Esophagus squamous epithelium (tissue), 5 donors: ENCODE measurements around the gene SAE1. TPM values are rescaled to one million over a fixed set of nuclear protein-coding genes. Genes with fewer than 3 reads are reported as not detected.

Source experiments
- DNase-seq: peaks from one replicate; lab custom pipeline; 2025; lab: John Stamatoyannopoulos, UW
- H3K27ac ChIP-seq, 4 donors: fragments of 200-600 bp; sonication (generic); one replicate each; pipeline ENCODE4 v1.5.1; 2016 to 2019; ENCODE audit warnings: mild to moderate bottlenecking in 1 of 4
- H3K27me3 ChIP-seq, 4 donors: fragments of 200-600 bp; sonication (generic); 1 replicate in 3 of 4; 2 replicates in 1 of 4; pipeline versions ENCODE4 v1.5.1 to v1.6.0; 2017 to 2021; ENCODE audit warnings: antibody characterized with exemption in 1 of 4
- H3K36me3 ChIP-seq, 3 donors: fragments of 200-600 bp; sonication (generic); one replicate each; pipeline ENCODE4 v1.5.1; 2016 to 2019
- H3K4me1 ChIP-seq, 3 donors: fragments of 200-600 bp; sonication (generic); one replicate each; pipeline ENCODE4 v1.5.1; 2017 to 2019
- H3K4me3 ChIP-seq, 4 donors: fragments of 200-600 bp; sonication (generic); 1 replicate in 3 of 4; 2 replicates in 1 of 4; pipeline ENCODE4 v1.5.1; 2016 to 2019; ENCODE audit warnings: mild to moderate bottlenecking in 2 of 4, moderate library complexity in 1 of 4
- H3K9me3 ChIP-seq, 3 donors: fragments of 200-600 bp; sonication (generic); one replicate each; pipeline ENCODE4 v1.5.1; 2016 to 2019
- POLR2A ChIP-seq, 4 donors: fragments of 450-650 bp; IDR thresholded peaks; one replicate each; pipeline ENCODE4 v1.6.1; 2017; ENCODE audit warnings: antibody characterized with exemption in 4 of 4, mild to moderate bottlenecking in 4 of 4, moderate library complexity in 3 of 4
- WGBS, 2 donors: methylation state at CpG; one replicate each; pipeline ENCODE4 v1.1.5; 2018; 5-methylcytosine and 5-hydroxymethylcytosine counted together
- intact Hi-C: fragments of 100-400 bp; cut with DNase I; formaldehyde crosslinking; loops from one replicate; pipeline ENCODE4 v1.15.0; 2022
- total RNA-seq, 4 donors: library from RNA; depleted of rRNA; stranded (reverse); fragments of >200 nt; gene quantifications; one replicate each; pipeline ENCODE4 v1.1.0, GENCODE V29; 2016
- TF ChIP-seq, protein P1 (sequence below), 6 experiments: fragments of 450-650 bp in 4 of 6; fragments of 200-600 bp in 2 of 6; sonication (generic) in 2 of 6; IDR thresholded peaks; one replicate each; pipeline ENCODE4 v1.5.1; 2016 to 2019; ENCODE audit warnings: antibody characterized with exemption in 6 of 6, mild to moderate bottlenecking in 4 of 6, moderate library complexity in 4 of 6
- donor health status: DM: yes; HTN: yes; CAD: no.

SAE1 gene
- total RNA-seq, 4 donors from 2014 or later = 31.8 to 73.5 (median 62.1) TPM

DNA sequence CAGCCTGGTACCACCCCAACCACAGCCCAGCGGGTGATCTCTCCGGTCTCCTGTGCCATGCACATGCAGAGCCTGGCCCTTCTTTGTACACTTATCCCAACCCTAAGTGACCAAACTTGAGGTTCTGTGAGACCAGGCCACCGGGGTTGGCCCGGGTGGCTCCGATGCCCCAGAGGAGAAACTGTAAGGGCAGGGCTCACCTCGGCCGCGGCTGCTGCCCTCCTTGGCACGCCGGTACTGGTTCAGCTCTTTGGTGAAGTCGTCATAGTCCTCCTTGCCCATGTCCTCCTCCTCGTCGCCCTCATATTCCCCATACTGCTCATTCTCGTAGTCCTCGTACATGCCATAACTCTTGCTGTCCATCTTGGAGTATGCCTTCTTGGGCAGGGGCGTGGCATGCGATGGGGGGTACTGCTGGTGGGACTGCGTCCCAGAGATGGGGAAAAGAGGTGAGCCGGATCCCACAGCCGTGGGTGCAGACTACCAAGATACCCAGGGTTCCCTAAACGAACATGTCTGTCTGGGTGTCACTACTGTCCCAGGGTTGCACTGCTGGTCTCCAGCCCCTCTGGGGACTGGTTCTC, 40.8 kb upstream of the SAE1 start:
- peaks cover 5 to 21% (median 11%) of the 10 kb centered on the region in 3 donors for H3K4me1 ChIP-seq
- DNase-seq = no peak
- H3K27me3 ChIP-seq = no peaks in the 10 kb centered on the region
- H3K4me3 ChIP-seq = no peak overlapping the region
- intact Hi-C loops = no loop called here
- TF ChIP-seq, protein P1, sequence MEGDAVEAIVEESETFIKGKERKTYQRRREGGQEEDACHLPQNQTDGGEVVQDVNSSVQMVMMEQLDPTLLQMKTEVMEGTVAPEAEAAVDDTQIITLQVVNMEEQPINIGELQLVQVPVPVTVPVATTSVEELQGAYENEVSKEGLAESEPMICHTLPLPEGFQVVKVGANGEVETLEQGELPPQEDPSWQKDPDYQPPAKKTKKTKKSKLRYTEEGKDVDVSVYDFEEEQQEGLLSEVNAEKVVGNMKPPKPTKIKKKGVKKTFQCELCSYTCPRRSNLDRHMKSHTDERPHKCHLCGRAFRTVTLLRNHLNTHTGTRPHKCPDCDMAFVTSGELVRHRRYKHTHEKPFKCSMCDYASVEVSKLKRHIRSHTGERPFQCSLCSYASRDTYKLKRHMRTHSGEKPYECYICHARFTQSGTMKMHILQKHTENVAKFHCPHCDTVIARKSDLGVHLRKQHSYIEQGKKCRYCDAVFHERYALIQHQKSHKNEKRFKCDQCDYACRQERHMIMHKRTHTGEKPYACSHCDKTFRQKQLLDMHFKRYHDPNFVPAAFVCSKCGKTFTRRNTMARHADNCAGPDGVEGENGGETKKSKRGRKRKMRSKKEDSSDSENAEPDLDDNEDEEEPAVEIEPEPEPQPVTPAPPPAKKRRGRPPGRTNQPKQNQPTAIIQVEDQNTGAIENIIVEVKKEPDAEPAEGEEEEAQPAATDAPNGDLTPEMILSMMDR (IDR thresholded peaks at IDR 0.05) = no peak
- no peak for TF ChIP-seq POLR2A (IDR thresholded peaks at IDR 0.05)
- no peaks in the 10 kb centered on the region for H3K9me3 ChIP-seq
- 92 to 97% methylated on average over 15 to 16 of the region's 21 CpGs for WGBS, 2 donors
- peaks cover 34 to 97% (median 49%) of the 10 kb centered on the region in 3 donors for H3K36me3 ChIP-seq
- H3K27ac ChIP-seq = no peak overlapping the region

DNA sequence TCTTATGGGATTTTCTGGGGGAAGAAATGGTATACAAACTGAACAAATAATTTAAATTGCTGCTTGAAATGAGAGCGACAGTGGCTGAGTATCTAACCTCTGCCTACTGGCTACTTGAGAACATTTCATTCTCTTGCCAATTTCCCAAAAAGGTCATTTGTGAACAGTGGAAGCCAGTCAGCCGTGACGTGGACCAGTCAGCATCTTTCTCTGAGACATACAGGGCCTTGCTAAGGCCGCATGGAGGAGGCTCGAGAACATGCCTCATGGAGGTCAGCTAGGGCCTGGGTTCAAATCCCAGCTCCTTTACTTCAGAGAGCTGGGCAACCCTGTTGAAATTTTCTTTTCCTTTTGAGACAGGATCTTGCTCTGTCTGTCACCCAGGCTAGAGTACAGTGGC, 37.4 kb upstream of the SAE1 start:
- no peak for DNase-seq
- Histone ChIP-seq H3K4me1 (peaks cover 31 to 55% (median 35%) of the 10 kb centered on the region in 3 donors), H3K27ac (peak overlapping the region; percentile 88 to 94 (median 90)), H3K36me3 (peaks cover 20 to 63% (median 23%) of the 10 kb centered on the region in 3 donors), H3K27me3 (no peaks in the 10 kb centered on the region), H3K9me3 (no peaks in the 10 kb centered on the region), H3K4me3 (no peak overlapping the region)
- no peak for TF ChIP-seq POLR2A (IDR thresholded peaks at IDR 0.05)
- TF ChIP-seq, protein P1 (IDR thresholded peaks at IDR 0.05) = no peak
- intact Hi-C loops = no loop called here
- WGBS, 2 donors = 76 to 83% methylated on average over 5 of the region's 5 CpGs

DNA sequence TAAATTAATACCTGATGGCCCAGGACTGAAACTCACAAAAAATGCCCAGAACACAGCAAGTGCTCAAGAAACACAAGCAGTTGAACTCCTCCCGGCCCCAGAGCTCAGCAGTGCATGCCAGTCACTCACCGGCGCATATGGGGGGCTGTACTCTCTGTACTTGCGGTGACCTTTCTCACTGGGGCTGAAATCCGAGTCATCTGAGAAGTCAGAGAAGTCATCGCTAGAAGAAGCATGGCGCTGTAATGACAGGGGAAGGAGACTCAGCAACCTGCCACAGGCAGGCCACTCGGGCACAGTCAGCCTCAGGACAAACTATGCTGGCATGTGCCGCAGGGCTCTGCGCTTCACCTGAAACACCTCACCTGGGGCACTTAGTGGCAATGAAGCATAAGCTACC, 36.8 kb upstream of the SAE1 start:
- Histone ChIP-seq H3K9me3 (no peaks in the 10 kb centered on the region), H3K27me3 (no peaks in the 10 kb centered on the region), H3K4me1 (peaks cover 31 to 61% (median 41%) of the 10 kb centered on the region in 3 donors), H3K4me3 (no peak overlapping the region), H3K36me3 (peaks cover 14 to 57% (median 17%) of the 10 kb centered on the region in 3 donors), H3K27ac (peak overlapping the region; percentile 88 to 94 (median 90))
- no peak for TF ChIP-seq POLR2A (IDR thresholded peaks at IDR 0.05)
- TF ChIP-seq, protein P1 (IDR thresholded peaks at IDR 0.05) = no peak
- intact Hi-C loops = no loop called here
- no peak for DNase-seq
- WGBS, 2 donors = 69 to 76% methylated on average over 6 to 8 of the region's 10 CpGs

DNA sequence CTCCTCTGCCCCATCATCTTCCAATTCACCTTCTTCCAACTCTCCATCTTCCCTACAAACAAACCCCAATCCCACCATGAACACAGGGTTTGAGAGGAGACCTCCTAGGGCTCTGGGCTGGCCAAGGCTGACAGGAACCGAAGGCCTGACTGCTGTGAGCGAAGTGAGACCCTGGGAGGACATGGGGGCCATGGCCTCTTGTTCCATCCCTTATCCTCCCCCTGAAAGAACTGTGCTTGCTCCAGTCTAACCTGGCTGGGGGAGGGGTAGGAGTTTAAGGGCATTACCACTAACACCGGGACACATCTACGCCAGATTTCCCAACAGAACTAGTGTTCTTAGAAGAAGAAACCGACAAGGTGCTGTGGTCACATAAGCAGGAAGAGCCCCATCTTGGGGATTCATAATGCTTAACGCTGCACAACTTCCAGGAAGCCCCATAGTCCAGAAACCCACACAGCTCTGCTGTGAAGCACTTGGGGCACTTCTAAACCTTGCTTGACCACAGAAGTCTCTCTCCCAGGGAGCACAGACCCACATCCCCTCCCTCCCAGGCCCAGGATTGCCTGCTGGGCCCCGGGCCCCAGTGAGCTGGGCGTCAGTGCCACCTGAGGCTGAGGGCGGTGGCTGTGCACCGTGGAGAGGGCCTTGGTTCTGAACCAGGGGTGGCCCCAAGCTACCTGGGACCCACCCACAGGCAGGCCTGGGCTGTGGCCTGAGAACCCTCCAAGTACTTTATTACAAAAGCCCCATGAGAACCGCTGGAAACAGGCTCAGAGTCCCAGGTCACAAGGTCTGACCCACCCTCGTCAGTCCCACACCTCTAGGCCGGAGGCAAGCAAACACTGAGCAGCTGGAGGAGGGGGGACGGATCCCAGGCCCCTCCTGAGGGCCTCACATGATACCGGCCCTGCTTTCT, 35.8 kb upstream of the SAE1 start:
- intact Hi-C loops = no loop called here
- 64 to 76% methylated on average over 4 to 10 of the region's 15 CpGs for WGBS, 2 donors
- DNase-seq = no peak

More for the DNA sequence above, 35.8 kb upstream of the SAE1 start:
- TF ChIP-seq, protein P1 (IDR thresholded peaks at IDR 0.05) = no peak
- no peak for TF ChIP-seq POLR2A (IDR thresholded peaks at IDR 0.05)
- no peaks in the 10 kb centered on the region for H3K9me3 ChIP-seq
- peaks cover 31 to 70% (median 44%) of the 10 kb centered on the region in 3 donors for H3K4me1 ChIP-seq
- peaks cover 5 to 47% (median 13%) of the 10 kb centered on the region in 3 donors for H3K36me3 ChIP-seq
- peak overlapping the region; percentile 88 to 94 (median 90) for H3K27ac ChIP-seq
- H3K27me3 ChIP-seq = no peaks in the 10 kb centered on the region
- H3K4me3 ChIP-seq = peak overlapping the region in 3 of 4 donors; percentile 3 to 11 (median 5)
